ENCODE data around the gene COIL. TPM values are rescaled to one million over a fixed set of nuclear protein-coding genes. Genes with fewer than 3 reads are reported as not detected.

The COIL gene
- total RNA-seq, 2 experiments from 2014 or later = 20.5 to 20.7 TPM

- no peak overlapping the region for H3K27ac ChIP-seq (ENCODE audit: low read depth, low read length, poor library complexity, severe bottlenecking)
- intact Hi-C loops (cut with micrococcal nuclease; ENCODE audit: unreplicated experiment) = no loop called here
- no peak for DNase-seq (ENCODE audit: low spot score)
- no peaks in the 10 kb centered on the region for H3K36me3 ChIP-seq (ENCODE audit: insufficient read depth, low read length)
- no peak for TF ChIP-seq CTCF (conservative IDR thresholded peaks at IDR 0.05; ENCODE audit: low read length)
- TF ChIP-seq EZH2phosphoT487 (IDR thresholded peaks at IDR 0.05; ENCODE audit: borderline replicate concordance, low read depth, low read length) = no peak
- H3K9me3 ChIP-seq (ENCODE audit: low read length) = peaks cover 8% of the 10 kb centered on the region; the same call in 1 of the 2 replicates
- no peak overlapping the region for H3K4me2 ChIP-seq (ENCODE audit: low read length)
- H3K4me1 ChIP-seq (ENCODE audit: insufficient read depth, low read length, poor library complexity, severe bottlenecking) = peaks cover 10% of the 10 kb centered on the region
- H4K20me1 ChIP-seq (ENCODE audit: insufficient read depth, low read length) = no peaks in the 10 kb centered on the region
- no TSS peak for BruUV-seq (replicated peaks)
- no peak overlapping the region for H2AFZ ChIP-seq (ENCODE audit: low read length)
- H3K9me2 ChIP-seq (ENCODE audit: insufficient read depth, low read length) = no peaks in the 10 kb centered on the region
- no peak overlapping the region for H3K4me3 ChIP-seq (ENCODE audit: low read depth, low read length, poor library complexity, severe bottlenecking)
- ChIA-PET CTCF (ENCODE audit: unreplicated experiment) (no interaction called here), POLR2A (interaction anchor here (0.6 kb wide), 1 partner anchor 67 kb away, joined by 3 read pairs; no protein-coding TSS in a partner anchor)
- no peaks in the 10 kb centered on the region for H3K79me2 ChIP-seq (ENCODE audit: insufficient read depth, low read depth, low read length)
Measured at GRCh38 chr17:56918916-56919315, 41.9 kb downstream of the COIL start.

- no TSS peak for BruUV-seq (replicated peaks)
- no peak for DNase-seq (ENCODE audit: low spot score)
- intact Hi-C loops (cut with micrococcal nuclease; ENCODE audit: unreplicated experiment) = no loop called here
- no peaks in the 10 kb centered on the region for H3K36me3 ChIP-seq (ENCODE audit: insufficient read depth, low read length)
- no peaks in the 10 kb centered on the region for H3K9me2 ChIP-seq (ENCODE audit: insufficient read depth, low read length)
- POLR2A ChIA-PET = no interaction called here
- H2AFZ ChIP-seq (ENCODE audit: low read length) = no peak overlapping the region
- H3K79me2 ChIP-seq (ENCODE audit: insufficient read depth, low read depth, low read length) = no peaks in the 10 kb centered on the region
- H3K27ac ChIP-seq (ENCODE audit: low read depth, low read length, poor library complexity, severe bottlenecking) = no peak overlapping the region
- TF ChIP-seq CTCF (conservative IDR thresholded peaks at IDR 0.05; ENCODE audit: low read length) (no peak), EZH2phosphoT487 (IDR thresholded peaks at IDR 0.05; ENCODE audit: borderline replicate concordance, low read depth, low read length) (no peak)
- CTCF ChIA-PET (ENCODE audit: unreplicated experiment) = no interaction called here
- H3K4me1 ChIP-seq (ENCODE audit: insufficient read depth, low read length, poor library complexity, severe bottlenecking) = peaks cover 21% of the 10 kb centered on the region
- H3K9me3 ChIP-seq (ENCODE audit: low read length) = peaks cover 6% of the 10 kb centered on the region; the same call in 1 of the 2 replicates
- H3K4me2 ChIP-seq (ENCODE audit: low read length) = no peak overlapping the region
- no peak overlapping the region for H3K4me3 ChIP-seq (ENCODE audit: low read depth, low read length, poor library complexity, severe bottlenecking)
- H4K20me1 ChIP-seq (ENCODE audit: insufficient read depth, low read length) = no peaks in the 10 kb centered on the region
Measured at GRCh38 chr17:56917559-56918296, 43.1 kb downstream of the COIL start.
